Amniotic epithelial cell (primary cell): Measurements from ENCODE around the gene KY.

Source experiments
- DNase-seq: peaks from one replicate; pipeline ENCODE4 v3.0.0-alpha.2; 2010; ENCODE audit warnings: low read depth

The KY gene

GRCh38 chr3:134672571-134672970 lies 21.7 kb upstream of the KY start:
- no peak for DNase-seq

GRCh38 chr3:134667956-134668355 lies 17.1 kb upstream of the KY start:
- DNase-seq: no peak

- no peak for DNase-seq
These were observed 16.6 kb upstream of the KY start for GRCh38 chr3:134667406-134667805.

DNA sequence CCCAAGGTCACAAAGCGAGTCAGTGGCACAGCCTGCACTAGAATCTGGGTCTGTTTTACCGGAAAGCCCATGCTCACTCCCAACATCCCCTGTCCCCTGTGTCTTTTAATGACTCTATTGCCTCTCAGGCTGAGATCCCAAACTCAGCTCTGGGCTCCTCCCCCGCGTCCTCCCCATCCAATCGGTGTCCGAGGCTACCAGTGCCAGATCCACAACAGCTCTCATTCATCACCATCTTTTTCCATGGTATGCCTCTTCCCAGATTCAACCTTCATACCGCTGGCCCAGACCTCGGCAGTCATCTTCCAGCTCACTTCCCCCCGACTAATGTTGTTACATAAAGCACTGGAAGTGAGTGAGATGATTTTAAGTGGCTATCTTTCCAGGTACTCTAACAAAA lies 16.1 kb upstream of the KY start:
- no peak for DNase-seq

GRCh38 chr3:134666466-134666865 lies 15.6 kb upstream of the KY start:
- DNase-seq: peak; percentile 31

- DNase-seq: no peak
These were observed 15.2 kb upstream of the KY start for GRCh38 chr3:134666052-134666451.

GRCh38 chr3:134665243-134665642 lies 14.4 kb upstream of the KY start:
- no peak for DNase-seq

- peak; percentile 49 for DNase-seq
These were observed 13.1 kb upstream of the KY start for GRCh38 chr3:134663721-134664456.

GRCh38 chr3:134660046-134660441 lies 9.2 kb upstream of the KY start:
- DNase-seq: no peak

DNA sequence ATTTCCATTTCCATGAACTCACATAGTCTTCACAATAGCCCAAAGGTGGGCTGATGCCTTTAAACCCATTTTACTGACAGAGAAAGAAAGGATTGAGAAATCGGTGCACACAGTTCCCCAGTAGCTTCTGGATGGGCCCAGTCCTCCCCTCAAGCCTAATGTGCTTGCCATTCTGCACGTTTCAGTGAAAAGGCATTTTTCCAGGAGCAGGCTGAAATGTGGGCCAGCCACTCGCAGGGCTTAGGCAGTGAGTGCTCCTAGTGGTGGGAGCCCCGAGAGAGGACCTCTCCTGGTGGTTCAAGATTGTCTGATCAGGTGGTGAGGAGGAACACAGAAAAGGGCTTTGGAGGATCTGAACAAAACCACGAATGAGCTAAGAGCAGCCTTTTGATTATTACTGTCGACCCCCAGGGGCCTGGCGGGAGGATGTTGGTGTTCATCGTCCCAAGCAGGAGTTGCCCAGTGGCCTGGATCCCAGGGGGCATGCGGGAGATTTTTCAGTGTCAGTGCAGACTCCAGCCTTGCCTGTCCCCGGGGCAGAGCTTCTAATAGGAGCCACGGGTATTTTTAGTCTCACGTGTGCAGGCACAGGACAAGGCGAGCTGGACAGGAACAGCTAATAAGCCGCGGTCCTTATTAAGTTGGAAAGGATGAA lies 8.7 kb upstream of the KY start:
- no peak for DNase-seq

DNA sequence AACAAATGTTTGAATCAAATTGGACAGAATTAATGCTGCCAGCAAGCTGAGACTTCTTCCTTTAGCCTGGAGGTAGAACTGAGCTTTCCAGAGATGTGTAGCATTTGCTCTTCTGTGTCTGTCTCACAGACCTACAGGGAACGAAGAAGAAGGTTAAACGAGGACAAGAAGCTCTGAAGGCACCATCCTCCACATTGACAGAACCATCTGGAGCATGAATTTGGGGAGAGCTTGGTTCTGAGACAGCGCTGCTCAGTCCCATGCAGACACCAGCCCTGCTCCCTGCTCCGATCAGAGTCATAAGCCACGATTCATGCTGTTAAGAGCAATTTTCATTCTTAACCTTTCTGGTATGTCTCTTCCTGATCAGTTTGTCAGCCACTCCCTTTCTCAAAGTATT lies 7.7 kb upstream of the KY start:
- no peak for DNase-seq

- no peak for DNase-seq
These were observed 5.5 kb upstream of the KY start for GRCh38 chr3:134656211-134656800.

GRCh38 chr3:134655706-134656105 lies 4.9 kb upstream of the KY start:
- DNase-seq: no peak

GRCh38 chr3:134654031-134654430 lies 3.2 kb upstream of the KY start:
- DNase-seq: no peak

- DNase-seq: no peak
These were observed 2.2 kb upstream of the KY start for GRCh38 chr3:134652886-134653630.

DNA sequence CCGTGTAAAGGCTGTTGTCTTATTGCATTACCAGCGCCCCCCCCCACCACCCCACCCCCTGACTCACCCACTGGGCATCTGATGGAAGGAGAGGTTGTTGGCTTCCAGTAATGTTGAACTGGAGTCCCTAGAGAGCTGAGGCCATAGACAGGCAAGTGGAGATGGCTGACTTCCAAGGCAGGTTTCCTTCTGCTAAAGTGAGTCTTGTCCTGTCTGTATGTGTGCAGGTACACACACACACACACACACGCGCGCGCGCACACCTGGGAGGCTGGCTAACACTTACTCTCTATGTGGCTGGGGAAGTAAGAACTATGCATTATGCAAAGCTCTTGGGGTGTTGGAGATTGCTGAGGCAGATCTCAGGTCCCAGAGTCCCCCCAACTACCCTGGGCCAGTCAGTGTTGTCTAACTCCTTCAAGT lies 1.6 kb upstream of the KY start:
- DNase-seq: no peak

- peak; percentile 22 for DNase-seq
These were observed 672 bp upstream of the KY start for GRCh38 chr3:134651347-134652041.

DNA sequence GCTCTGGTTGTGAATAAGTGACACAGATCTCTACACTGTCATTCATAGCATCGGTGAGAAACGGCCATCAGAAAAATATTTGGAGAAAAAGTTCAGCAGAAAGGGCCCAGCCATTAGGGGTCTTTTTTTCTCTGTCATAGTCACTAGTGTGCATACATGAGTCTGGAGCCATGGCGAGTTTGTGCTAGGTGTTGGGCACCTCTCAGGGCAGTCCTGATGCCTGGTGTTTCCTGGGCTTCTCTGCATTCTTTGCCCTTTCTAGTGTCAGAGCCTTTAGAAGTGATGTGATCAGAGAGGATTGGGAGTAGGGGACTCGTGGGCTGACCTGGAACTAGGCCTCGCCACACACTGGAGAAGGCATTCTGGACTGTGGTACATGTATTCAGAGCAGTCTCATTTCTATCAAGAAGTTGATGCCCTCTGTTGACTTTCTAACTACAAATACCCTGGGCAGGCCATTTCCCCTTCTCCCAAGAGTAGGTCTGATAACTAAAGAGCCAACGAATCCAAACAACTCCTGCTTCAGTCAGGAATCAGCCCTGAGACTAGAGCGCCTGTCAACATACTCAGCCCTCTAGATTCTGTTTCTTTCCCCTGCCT lies 1.6 kb downstream of the KY start:
- no peak for DNase-seq

GRCh38 chr3:134647902-134648760 lies 2.7 kb downstream of the KY start:
- no peak for DNase-seq

GRCh38 chr3:134646086-134646485 lies 4.7 kb downstream of the KY start:
- DNase-seq: no peak

- no peak for DNase-seq
These were observed 5.3 kb downstream of the KY start for GRCh38 chr3:134645515-134645914.
